Caco-2 (cell line): ENCODE results near the gene SORCS2. TPM values are rescaled to one million over a fixed set of nuclear protein-coding genes. Genes with fewer than 3 reads are reported as not detected.

ENCODE experiments used
- BruUV-seq: library from RNA; stranded (reverse); fragments of 400-500 nt; replicated peaks from 2 replicates; lab custom pipeline; 2021; lab: Mats Ljungman, UMichigan
- CTCF ChIA-PET: fragments of 300-600 bp; sonication (Branson Sonifier 250); formaldehyde crosslinking; loops from one replicate; lab custom pipeline; 2022; ENCODE audit warnings: antibody characterized with exemption; lab: Charles Lee
- POLR2A ChIA-PET: fragments of 300-600 bp; sonication (Branson Sonifier 250); formaldehyde crosslinking; loops from one replicate; lab custom pipeline; 2022; ENCODE audit warnings: antibody characterized with exemption; lab: Charles Lee
- DNase-seq, 2 experiments: peaks; one replicate each; pipeline versions ENCODE4 v3.0.0 to v3.0.0-alpha.2; 2020 to 2022
- H3K27me3 ChIP-seq: replicated peaks from 2 replicates; pipeline ENCODE4 v1.6.0; 2011; ENCODE audit warnings: low read length; ENCODE audit not compliant: control insufficient read depth, insufficient read depth
- H3K36me3 ChIP-seq: 2 replicates; pipeline ENCODE4 v1.5.1; 2011; ENCODE audit warnings: low read length; ENCODE audit not compliant: control insufficient read depth, insufficient read depth
- H3K4me1 ChIP-seq: fragments of 250-450 bp; sonication (Bioruptor Pico); 2 replicates; pipeline ENCODE4 v1.5.1; 2020; ENCODE audit warnings: mild to moderate bottlenecking
- H3K4me3 ChIP-seq: 2 replicates; pipeline ENCODE4 v1.5.1; 2011; ENCODE audit warnings: low read depth, mild to moderate bottlenecking, control low read depth, low read length
- H3K9me3 ChIP-seq: fragments of 250-450 bp; sonication (Bioruptor Pico); 2 replicates; pipeline ENCODE4 v1.5.1; 2020; ENCODE audit warnings: mild to moderate bottlenecking, moderate library complexity
- H3K27ac Mint-ChIP-seq: one replicate; pipeline ENCODE4 v1.8.0; 2022; ENCODE audit warnings: mixed read lengths; ENCODE audit not compliant: unreplicated experiment
- H3K27me3 Mint-ChIP-seq: one replicate; pipeline ENCODE4 v1.8.0; 2022; ENCODE audit warnings: mixed read lengths; ENCODE audit not compliant: insufficient read depth, unreplicated experiment
- H3K36me3 Mint-ChIP-seq: one replicate; pipeline ENCODE4 v1.8.0; 2022; ENCODE audit warnings: mild to moderate bottlenecking, mixed read lengths; ENCODE audit not compliant: insufficient read depth, unreplicated experiment
- H3K4me1 Mint-ChIP-seq: one replicate; pipeline ENCODE4 v1.8.0; 2022; ENCODE audit warnings: low read depth, mixed read lengths; ENCODE audit not compliant: unreplicated experiment
- H3K4me3 Mint-ChIP-seq: one replicate; pipeline ENCODE4 v1.8.0; 2022; ENCODE audit warnings: mild to moderate bottlenecking, moderate library complexity, mixed read lengths; ENCODE audit not compliant: unreplicated experiment
- H3K9me3 Mint-ChIP-seq: one replicate; pipeline ENCODE4 v1.8.0; 2022; ENCODE audit warnings: mixed read lengths; ENCODE audit not compliant: unreplicated experiment
- CTCF ChIP-seq, 2 experiments: fragments of 200-600 bp in 1 of 2; IDR thresholded peaks; 1 replicate in 1 of 2; 2 replicates in 1 of 2; pipeline versions ENCODE4 v1.5.1 to v1.8.0; 2011 to 2022; ENCODE audit warnings: antibody characterized with exemption in 1 of 2, control low read depth in 1 of 2, inconsistent platforms in 1 of 2, low read depth in 1 of 2, low read length in 1 of 2, mild to moderate bottlenecking in 1 of 2, moderate library complexity in 1 of 2; ENCODE audit not compliant: insufficient read depth in 1 of 2, severe bottlenecking in 1 of 2, unreplicated experiment in 1 of 2
- intact Hi-C: fragments of 100-400 bp; cut with micrococcal nuclease; formaldehyde crosslinking; loops from one replicate; pipeline ENCODE4 v1.10.0; 2022; ENCODE audit not compliant: unreplicated experiment
- total RNA-seq: library from RNA; stranded (reverse); gene quantifications from 2 replicates; pipeline ENCODE4 v1.2.3, GENCODE V29; 2022

Gene SORCS2
- total RNA-seq, 1 experiment from 2014 or later: 1.6 TPM

- Mint-ChIP-seq H3K4me1 (no peaks in the 10 kb centered on the region), H3K4me3 (no peak overlapping the region), H3K36me3 (no peaks in the 10 kb centered on the region), H3K27ac (no peak overlapping the region), H3K9me3 (no peaks in the 10 kb centered on the region), H3K27me3 (no peaks in the 10 kb centered on the region)
- Histone ChIP-seq H3K4me1 (no peaks in the 10 kb centered on the region), H3K9me3 (peaks cover 6% of the 10 kb centered on the region; the same call in 1 of the 2 replicates), H3K27me3 (no peaks in the 10 kb centered on the region), H3K36me3 (no peaks in the 10 kb centered on the region), H3K4me3 (no peak overlapping the region)
- ChIA-PET POLR2A (no interaction called here), CTCF (no interaction called here)
- intact Hi-C loops: no loop called here
- no peak for DNase-seq
- BruUV-seq: no TSS peak
- TF ChIP-seq CTCF (IDR thresholded peaks at IDR 0.05; ENCODE audit: insufficient read depth in 1 of 2, low read depth in 1 of 2, low read length in 1 of 2, severe bottlenecking in 1 of 2, unreplicated experiment in 1 of 2): no peak
These were observed 190.3 kb downstream of the SORCS2 start for GRCh38 chr4:7382634-7383014.

- POLR2A ChIA-PET: no interaction called here
- no TSS peak for BruUV-seq
- H3K27ac Mint-ChIP-seq: no peak overlapping the region
- H3K4me3 Mint-ChIP-seq: no peak overlapping the region
- Histone ChIP-seq H3K27me3 (no peaks in the 10 kb centered on the region), H3K36me3 (no peaks in the 10 kb centered on the region), H3K4me3 (no peak overlapping the region), H3K9me3 (no peaks in the 10 kb centered on the region), H3K4me1 (no peaks in the 10 kb centered on the region)
- CTCF ChIA-PET: no interaction called here
- H3K9me3 Mint-ChIP-seq: no peaks in the 10 kb centered on the region
- no peak for DNase-seq
- no peak for TF ChIP-seq CTCF (IDR thresholded peaks at IDR 0.05; ENCODE audit: insufficient read depth in 1 of 2, low read depth in 1 of 2, low read length in 1 of 2, severe bottlenecking in 1 of 2, unreplicated experiment in 1 of 2)
- no peaks in the 10 kb centered on the region for H3K36me3 Mint-ChIP-seq
- no peaks in the 10 kb centered on the region for H3K27me3 Mint-ChIP-seq
- H3K4me1 Mint-ChIP-seq: no peaks in the 10 kb centered on the region
- intact Hi-C loops: no loop called here
These were observed 190.9 kb downstream of the SORCS2 start for GRCh38 chr4:7383266-7383665.

GRCh38 chr4:7384003-7384928 is 191.9 kb downstream of the SORCS2 start:
- Mint-ChIP-seq H3K27me3 (no peaks in the 10 kb centered on the region), H3K4me1 (no peaks in the 10 kb centered on the region), H3K9me3 (no peaks in the 10 kb centered on the region), H3K27ac (no peak overlapping the region), H3K36me3 (peaks cover 6% of the 10 kb centered on the region), H3K4me3 (no peak overlapping the region)
- CTCF ChIA-PET: no interaction called here
- H3K9me3 ChIP-seq: no peaks in the 10 kb centered on the region
- H3K4me3 ChIP-seq: no peak overlapping the region
- no TSS peak for BruUV-seq
- H3K4me1 ChIP-seq: no peaks in the 10 kb centered on the region
- DNase-seq: no peak
- H3K36me3 ChIP-seq: no peaks in the 10 kb centered on the region
- POLR2A ChIA-PET: no interaction called here
- no peaks in the 10 kb centered on the region for H3K27me3 ChIP-seq
- no peak for TF ChIP-seq CTCF (IDR thresholded peaks at IDR 0.05; ENCODE audit: insufficient read depth in 1 of 2, low read depth in 1 of 2, low read length in 1 of 2, severe bottlenecking in 1 of 2, unreplicated experiment in 1 of 2)
- intact Hi-C loops: no loop called here
